ENCODE results near the gene NECTIN1.

Gene NECTIN1

DNA sequence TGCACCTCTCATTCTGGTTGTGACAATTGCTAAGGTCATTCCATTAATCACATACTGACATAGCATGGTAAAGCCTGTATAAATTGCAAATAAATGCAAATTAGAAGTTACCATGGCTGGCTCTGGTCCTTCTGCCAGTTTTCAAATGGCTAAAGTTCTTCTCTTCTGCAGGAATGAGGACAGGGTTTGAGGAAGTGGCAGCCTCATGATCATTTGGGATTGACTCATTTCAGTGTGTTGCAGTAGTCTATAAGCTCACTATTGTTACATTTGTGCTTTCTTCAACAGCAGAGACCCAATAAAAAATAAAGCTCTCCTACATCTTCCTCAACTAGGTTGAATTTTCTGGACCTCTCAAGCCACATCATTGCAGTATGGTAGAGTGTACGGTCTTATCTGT, 60.3 kb downstream of the NECTIN1 start:
- no peak for DNase-seq

GRCh38 chr11:119666463-119667131, 62.4 kb downstream of the NECTIN1 start:
- DNase-seq, result peak; percentile 45

DNA sequence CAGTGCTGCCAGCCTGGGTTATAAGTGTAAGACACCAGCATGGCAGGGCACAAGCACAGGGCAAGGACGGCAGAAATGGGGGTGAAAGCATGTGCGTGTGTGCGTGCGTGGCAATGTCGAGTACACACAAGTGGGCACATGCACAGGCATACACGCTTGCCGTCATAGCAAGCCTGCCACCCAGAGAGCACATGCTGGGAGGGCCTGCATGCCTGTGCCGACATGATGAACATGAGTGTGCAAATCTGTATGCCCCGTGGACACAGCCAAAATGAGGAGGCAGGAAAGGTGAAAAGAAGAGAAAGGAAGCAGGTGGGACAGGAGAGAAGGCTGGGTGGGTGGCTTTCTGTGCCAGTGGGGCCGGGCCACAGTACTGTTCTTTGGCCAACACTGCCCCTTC, 62.9 kb downstream of the NECTIN1 start:
- no peak for DNase-seq

DNA sequence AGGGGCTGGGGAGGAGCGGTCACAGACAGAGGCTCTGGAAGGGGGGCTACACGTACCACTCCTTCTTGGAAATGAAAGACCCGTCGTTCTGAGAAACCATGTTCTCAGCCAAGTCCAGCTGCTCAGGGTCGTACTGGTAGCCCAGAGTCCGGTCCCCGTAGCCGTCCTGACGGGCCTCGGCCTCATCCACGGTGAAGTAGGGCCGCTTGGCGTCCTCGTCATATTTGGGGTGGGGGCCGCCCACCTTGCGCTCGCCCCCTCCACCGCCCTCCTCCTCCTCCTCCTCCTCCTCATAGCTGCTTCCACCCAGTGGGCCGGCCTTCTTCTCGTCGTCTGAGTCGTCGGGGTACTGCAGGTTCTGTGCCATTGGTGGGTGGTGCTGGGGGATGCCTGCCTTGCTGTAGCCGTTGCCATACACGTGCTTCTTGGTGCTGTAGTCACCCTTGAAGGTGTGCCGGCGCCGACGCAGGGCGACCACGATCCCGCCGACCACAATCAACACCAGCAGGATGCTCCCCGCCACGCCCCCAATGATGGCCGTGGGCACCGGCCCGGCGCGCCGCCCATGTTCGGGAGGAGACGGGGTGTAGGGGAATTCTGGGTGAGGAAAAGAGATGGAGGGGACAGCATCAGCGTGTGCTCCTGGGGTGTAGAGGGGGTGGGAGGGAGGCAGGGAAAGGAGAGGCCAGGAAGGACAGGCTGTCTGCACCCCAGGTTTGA, 64.1 kb downstream of the NECTIN1 start:
- no peak for DNase-seq

DNA sequence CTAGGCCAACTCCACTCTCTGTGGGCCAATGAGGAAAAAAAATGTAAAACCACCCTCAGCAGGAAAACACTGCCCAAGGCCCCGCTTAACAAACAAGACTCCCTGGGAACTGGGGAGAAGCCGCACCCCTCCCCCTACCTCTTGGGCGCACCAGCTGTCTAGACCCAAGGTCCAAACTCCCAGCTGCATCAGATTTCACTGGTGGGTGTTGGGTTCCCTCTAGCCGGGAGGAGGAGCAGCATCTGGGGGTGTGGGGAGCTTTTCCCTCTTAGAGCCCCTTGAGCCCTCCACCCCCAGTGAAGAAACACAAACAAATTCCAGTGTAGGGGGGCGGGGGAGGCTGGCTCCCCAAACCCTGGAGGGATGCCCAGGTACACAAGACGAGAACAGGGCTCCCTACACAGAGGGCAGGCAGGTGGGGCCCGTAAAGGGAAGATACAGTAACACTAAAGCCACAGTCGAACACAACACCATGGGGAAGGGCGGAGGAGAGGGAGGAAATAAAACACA, 64.9 kb downstream of the NECTIN1 start:
- DNase-seq, result peak; percentile 28

GRCh38 chr11:119663279-119663678, 65.7 kb downstream of the NECTIN1 start:
- no peak for DNase-seq

- DNase-seq, result no peak
Measured at GRCh38 chr11:119661226-119661625, 67.8 kb downstream of the NECTIN1 start.

- DNase-seq, result no peak
Measured at GRCh38 chr11:119659971-119660723, 68.9 kb downstream of the NECTIN1 start.

GRCh38 chr11:119652907-119653659, 75.9 kb downstream of the NECTIN1 start:
- no peak for DNase-seq

DNA sequence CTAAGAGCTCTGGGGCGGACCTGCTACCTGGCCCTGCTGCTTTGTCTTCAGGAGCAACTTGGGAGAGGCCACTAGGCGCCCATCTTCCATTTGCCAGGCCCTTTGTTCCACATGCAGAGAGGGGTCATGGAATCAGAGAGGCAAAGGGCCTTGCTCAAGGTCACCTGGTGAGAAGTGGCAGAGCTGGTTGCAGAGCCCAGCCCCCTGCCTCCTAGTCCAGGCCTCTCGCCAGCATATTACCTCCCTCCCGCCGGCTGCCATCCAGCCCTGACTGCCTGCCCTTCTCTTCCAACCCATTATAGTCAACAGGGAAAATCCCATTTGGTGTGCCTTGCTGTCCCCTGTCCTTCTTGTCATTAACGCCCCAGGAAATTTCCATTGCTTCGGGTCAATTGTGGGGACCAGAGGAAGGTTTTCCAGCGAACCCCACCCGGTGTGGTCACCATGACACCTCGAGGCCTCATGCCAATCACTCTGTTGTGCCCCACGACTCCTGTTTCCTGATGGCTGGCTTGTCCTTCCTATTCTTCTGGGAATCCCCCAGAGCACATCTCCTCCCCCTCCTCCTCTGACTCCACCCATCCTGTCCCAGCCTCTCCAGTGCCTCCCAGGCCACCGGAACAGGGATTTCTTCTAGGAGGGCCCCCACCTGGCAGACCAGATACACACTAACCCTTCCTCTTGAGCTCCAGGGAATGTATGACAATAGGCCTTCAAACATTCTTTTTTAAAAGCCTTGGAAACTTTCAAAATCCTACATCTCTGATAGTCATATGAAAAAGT, 77.0 kb downstream of the NECTIN1 start:
- DNase-seq, result no peak

DNA sequence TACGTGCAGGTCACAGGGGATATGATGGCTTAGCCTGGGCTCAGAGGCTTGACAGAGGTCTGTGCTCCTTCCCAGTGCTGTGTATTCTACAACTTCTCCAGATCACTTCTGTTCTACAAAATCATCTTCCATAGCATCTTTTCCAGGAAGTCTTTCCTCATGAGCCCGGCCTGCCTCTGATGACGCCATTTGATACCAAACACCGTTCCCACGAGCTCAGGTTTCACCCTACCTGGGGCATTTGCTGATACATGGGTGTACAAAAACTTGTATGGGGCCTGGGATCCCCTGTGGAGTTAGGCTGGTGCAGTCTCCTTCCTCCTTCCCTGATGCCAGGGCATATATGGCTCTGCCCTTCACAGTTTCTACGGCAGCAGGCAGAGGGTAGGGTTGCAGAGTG, 78.7 kb downstream of the NECTIN1 start:
- no peak for DNase-seq

DNA sequence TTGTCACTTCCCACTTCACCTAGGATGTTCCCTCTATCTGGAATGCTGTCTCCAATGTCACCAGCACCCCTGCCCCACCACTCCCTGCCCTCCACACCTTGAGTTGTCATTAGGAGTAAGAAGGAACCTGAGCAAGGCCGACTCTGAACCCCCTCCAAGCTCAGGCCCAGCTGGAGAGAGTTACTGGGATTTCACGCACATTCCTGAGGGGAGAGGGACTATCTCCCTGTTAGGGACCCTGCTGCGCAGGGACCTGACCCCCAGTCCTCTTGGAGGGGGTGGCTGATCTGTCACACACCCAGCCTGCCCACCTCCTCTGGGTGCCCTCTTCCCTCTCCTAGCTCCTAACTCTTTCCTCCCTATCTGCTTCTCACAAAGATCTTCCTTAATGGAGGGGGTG, 81.7 kb downstream of the NECTIN1 start:
- no peak for DNase-seq

DNA sequence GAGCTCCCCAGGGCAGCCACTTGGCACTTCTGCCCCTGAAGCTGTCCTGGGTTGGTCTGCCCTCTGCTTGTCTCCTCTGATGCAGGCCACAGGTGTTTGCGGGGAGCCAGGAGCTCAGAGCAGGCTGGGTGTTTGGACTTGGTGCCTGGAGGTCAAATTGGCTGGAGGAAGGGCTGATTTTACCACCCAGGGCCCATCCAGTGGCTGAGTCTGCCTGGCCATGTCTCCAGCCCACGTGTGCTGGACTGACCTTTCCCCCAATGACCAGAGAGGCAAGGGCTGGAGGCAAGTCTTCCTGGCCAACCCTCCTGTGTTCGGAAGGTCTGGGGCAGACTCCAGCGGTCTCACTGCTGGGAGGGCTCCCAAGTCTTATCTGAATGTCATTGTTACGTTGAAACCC, 84.0 kb downstream of the NECTIN1 start:
- no peak for DNase-seq

DNA sequence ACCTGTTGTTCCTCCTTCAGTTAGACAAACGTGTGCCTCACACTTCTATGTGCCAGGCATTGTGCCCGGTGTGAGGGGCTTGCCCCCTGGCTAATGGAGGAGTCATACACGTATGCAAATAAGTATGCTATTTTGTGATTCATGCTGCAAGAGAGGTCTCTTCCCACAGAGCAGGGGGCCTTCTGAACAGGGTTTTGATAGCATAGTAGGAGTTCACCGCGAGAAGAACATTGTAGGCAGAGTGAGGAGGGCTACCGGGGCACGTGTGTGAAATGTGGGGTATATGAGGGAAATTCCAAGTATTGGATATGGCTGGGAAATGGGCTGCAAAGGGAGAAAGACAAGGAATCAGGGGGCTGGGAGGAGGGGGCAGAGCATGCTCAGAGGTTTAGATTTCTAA, 84.5 kb downstream of the NECTIN1 start:
- no peak for DNase-seq

DNA sequence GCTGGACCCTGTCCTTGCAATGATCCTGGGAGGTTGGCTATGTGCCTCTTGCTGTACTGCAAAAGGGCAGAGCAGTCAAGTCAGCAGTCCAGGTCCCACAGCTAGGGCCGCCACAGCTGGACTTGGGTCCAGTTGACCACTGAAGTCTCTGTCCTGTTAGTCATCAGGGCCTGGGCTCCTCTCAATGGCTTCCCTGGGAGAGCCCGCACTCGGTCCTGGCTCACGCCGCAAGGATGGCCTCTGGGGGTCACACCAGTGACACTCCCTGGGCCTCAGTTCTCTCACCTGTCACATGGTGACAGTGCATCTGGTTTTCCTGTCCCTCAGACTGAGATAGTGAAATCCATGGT, 85.1 kb downstream of the NECTIN1 start:
- DNase-seq, result no peak

GRCh38 chr11:119643212-119643875, 85.7 kb downstream of the NECTIN1 start:
- DNase-seq, result no peak

GRCh38 chr11:119641983-119642745, 86.8 kb downstream of the NECTIN1 start:
- DNase-seq, result peak; percentile 7

DNA sequence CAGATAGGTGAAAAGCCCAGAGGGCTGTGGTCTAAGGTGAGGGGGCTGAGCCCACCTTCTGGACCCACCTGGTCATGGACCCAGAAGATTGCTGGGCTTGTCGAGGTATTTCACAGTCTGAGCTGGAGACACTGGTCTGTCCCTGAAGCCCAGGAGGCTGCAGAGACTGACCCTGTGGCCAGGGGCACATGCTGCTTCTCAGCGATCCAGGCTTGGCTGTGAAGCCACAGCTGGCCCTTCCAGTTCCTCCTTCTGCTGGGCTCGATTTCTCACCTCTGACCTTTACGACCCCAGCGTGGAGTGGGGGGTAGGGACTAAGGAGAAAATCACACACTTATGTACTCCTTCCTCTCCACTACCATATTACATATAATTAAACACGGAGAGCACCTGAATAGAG, 88.5 kb downstream of the NECTIN1 start:
- no peak for DNase-seq

GRCh38 chr11:119639642-119640205, 89.3 kb downstream of the NECTIN1 start:
- no peak for DNase-seq

- no peak for DNase-seq
Measured at GRCh38 chr11:119638851-119639250, 90.1 kb downstream of the NECTIN1 start.

- DNase-seq, result no peak
Measured at GRCh38 chr11:119637481-119637880, 91.5 kb downstream of the NECTIN1 start.

Data from fibroblast of upper back skin (primary cell).